ENCODE data around the gene LCORL.
"Not testable (repeated sequence)": the region's sequence is repeated elsewhere in the genome, so short reads cannot be mapped to it uniquely, and the experiment has no call there.

The LCORL gene

GRCh38 chr4:17859793-17860406 lies 161.7 kb downstream of the LCORL start:
- no peak for DNase-seq (ENCODE audit: low read depth, low spot score)

DNA sequence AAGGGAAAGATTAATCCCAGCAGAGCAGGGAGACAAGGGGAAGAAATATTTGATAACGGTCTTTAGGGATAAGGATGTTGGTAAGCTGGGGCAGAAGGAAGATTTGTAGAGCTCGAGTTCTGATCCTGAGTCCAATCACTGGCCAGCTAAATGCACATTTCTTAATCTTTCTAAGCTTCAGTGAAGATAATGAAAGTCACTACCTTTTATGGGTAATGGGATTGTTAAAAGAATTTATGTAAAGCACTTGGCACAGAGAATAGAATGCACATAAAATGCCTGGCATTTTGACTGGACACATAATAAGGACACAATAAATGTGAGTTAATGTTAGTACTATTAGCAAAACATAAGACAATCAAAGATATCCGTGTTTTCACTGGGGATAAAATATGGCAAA lies 167.5 kb downstream of the LCORL start:
- DNase-seq (ENCODE audit: low read depth, low spot score) = no peak

DNA sequence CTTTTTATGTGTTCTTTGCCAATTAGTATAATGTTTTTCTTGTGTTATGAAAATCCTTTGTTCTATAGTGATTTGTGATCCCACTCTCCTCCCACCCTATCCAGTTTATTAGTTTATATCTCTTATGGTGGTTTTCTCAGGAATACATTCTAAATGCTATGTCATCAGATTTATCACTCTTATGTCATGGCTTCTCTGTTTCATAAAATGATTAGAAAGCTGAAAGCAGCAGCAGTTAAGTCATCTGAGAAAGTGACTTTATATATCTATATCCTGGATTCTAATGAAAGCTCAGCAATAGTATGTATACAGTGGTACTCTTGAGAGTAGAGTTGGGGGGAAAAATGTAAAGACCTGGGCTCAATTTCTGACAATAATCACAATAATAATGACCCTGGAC lies 169.6 kb downstream of the LCORL start:
- no peak for DNase-seq (ENCODE audit: low read depth, low spot score)

DNA sequence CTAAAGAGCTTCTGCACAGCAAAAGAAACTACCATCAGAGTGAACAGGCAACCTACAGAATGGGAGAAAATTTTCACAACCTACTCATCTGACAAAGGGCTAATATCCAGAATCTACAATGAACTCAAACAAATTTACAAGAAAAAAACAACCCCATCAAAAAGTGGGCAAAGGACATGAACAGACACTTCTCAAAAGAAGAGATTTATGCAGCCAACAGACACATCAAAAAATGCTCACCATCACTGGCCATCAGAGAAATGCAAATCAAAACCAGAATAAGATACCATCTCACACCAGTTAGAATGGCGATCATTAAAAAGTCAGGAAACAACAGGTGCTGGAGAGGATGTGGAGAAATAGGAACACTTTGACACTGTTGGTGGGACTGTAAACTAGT lies 171.3 kb downstream of the LCORL start:
- not testable (repeated sequence) for DNase-seq (ENCODE audit: low read depth, low spot score)

DNA sequence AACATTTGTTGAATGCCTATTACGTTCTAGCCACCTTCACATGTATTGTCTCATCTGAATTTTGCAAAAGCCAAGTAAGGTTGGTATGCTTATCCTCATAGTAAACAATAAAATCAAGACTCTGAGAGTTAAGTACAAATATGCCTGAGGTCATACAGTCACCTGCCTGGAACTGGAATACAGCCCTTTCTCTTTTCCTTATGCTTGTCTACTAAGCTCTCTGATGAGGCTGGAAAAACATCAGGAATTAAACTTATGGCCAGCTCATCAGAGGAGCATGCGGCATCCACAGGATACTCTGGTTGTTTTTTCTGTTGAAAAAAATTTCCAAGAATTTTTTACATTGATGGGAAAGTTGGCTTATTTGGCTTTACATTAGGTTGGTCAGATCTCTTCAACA lies 175.3 kb downstream of the LCORL start:
- DNase-seq (ENCODE audit: low read depth, low spot score) = no peak

DNA sequence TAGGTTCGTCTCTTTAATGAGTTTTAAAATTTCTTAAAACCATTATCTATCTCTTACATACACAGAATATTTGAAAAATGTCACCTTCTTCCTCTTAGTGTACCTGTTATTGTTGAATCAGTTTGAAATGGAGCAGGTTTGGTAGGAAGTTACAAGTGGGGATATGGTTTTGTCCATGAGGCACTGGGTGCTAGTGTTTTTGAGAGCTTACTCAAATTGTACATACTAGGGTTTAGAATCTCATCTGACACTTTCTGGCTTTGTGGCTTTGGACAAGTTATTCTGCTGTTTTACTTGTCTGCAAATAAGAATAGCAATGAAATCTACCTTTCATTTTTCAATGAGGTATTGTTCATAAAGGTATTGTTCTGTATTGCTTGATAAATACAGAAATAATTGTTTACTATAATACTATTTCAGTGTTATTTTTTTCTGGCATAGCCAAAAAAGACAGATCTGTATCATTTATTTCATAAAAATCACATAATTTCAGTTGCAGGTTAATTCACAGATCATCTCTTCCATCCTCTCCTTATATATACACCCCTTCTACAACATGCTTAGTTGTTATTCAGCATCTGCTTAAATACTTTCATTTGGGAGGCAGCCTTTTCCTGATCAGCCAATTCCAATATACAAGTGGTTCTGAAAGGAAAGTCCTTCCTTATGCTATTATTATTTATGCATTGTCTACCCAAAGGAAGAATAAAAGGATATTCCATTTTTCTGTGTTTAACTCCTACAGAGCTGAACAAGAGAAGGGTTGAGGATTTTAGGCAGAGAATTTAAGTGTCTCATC lies 197.5 kb downstream of the LCORL start:
- DNase-seq (ENCODE audit: low read depth, low spot score) = no peak

GRCh38 chr4:17817027-17817426 lies 204.5 kb downstream of the LCORL start:
- no peak for DNase-seq (ENCODE audit: low read depth, low spot score)

GRCh38 chr4:17816142-17816541 lies 205.4 kb downstream of the LCORL start:
- no peak for DNase-seq (ENCODE audit: low read depth, low spot score)

GRCh38 chr4:17814140-17814539 lies 207.4 kb downstream of the LCORL start:
- DNase-seq (ENCODE audit: low read depth, low spot score) = no peak

GRCh38 chr4:17812801-17813200 lies 208.8 kb downstream of the LCORL start:
- no peak for DNase-seq (ENCODE audit: low read depth, low spot score)

DNA sequence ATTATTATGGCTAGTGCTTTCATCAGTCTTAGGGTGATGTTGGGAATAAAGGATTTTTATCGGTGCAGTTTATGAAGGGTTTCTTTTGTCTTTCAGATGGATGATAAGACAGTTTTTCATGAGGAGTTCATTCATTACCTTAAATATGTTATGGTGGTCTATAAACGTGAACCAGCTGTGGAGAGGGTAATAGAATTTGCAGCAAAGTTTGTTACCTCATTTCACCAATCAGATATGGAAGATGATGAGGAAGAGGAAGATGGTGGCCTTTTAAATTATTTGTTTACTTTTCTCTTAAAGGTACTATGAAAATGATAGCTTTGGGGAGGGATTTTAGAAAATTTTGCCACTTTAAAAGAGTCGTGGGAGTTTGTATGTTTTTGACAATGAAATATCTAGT lies 209.4 kb downstream of the LCORL start:
- no peak for DNase-seq (ENCODE audit: low read depth, low spot score)

DNA sequence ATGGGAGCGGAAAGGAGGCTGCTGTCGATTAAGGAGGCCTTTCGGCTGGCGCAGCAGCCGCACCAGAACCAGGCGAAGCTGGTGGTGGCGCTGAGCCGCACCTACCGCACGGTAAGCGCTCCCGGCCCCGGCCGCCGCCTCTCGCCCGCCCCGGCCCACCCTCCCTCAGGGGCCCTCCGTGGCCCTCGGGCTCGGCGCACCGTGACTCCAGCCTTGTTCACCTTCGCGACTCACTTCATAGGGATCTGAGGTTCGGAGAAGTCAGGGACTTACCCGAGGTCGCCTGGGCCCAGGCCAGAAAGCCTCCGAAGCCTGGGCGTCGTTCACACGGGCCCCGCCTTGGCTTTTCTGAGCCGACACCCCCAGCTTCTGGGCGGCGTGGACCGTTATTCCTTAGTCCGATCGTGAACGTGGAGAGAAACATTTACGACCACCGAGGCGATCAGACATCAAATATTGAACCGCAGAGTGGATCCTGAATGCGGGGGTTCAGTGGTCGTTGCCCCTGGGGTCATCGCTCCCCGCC lies 210.4 kb downstream of the LCORL start:
- no peak for DNase-seq (ENCODE audit: low read depth, low spot score)

- peak; percentile 94 for DNase-seq (ENCODE audit: low read depth, low spot score)
These were observed 211.1 kb downstream of the LCORL start, which contains the start of the genes DCAF16 and NCAPG for GRCh38 chr4:17810260-17811077. DCAF16 (minus strand) TSS chr4:17810757; CDS start chr4:17804141, 6,616 bp downstream. NCAPG (plus strand) TSS chr4:17810979; CDS start chr4:17811078, 99 bp downstream.

DNA sequence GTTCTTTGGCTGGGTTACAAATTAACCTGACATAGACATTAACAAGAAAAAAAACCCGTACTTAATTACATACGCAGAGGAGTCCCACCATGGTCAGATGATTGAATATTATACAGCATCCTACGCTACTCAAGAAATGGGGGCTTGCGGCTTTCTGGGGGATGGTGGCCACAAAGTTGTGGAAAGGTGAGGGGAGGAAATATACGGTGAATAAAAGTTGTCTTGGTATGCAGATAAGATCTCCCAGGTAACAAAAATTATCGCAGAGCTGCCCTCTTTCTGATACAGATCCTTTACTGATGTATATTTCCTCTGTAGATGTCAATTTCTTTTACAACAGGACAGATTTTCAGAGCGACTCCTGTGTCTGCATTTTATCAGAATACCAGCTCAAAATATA lies 211.9 kb downstream of the LCORL start:
- DNase-seq (ENCODE audit: low read depth, low spot score) = no peak

GRCh38 chr4:17807446-17807845 lies 214.1 kb downstream of the LCORL start:
- DNase-seq (ENCODE audit: low read depth, low spot score) = no peak

DNA sequence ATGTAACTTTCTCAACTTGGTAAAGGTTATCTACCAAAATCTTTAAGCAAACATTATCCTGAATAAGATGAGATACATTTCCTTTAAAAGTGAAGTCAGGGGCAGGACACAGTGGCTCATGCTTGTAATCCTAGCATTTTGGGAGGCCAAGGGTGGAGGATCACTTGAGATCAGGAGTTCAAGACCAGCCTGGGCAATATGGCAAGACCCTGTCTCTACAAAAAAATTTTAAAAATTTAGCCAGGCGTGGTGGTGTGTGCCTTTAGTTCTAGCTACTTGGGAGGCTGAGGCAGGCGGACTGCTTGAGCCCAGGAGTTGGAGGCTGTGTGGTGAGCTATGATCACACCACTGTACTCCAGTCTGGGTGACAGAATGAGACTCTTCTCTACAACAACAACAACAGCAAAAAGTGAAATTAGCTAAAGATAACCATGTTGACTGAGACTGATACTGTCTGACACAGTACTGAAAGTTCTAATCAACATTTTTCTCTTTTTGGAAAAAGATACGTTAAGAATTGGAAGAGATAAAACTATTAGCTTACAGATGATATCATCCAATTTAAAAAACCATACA lies 215.9 kb downstream of the LCORL start:
- DNase-seq (ENCODE audit: low read depth, low spot score) = no peak

DNA sequence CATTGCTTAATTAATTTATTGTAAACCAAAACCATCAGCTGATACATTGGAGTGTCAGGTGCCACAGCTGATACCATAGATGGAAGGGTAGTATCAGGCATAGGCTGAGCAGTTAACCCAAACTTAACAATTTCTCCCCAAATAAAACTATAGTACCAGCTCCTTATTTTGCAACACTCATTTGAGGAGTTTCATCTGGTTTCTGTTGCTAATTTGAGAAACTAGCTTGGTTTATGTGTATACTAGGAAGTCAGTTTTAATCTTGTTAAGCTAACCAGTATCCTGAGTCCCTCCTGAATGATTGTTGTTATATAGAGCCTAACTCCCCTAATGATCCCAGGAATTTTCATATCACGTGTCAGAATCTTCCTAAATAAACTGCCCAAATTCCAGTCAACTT lies 223.7 kb downstream of the LCORL start:
- DNase-seq (ENCODE audit: low read depth, low spot score) = no peak

GRCh38 chr4:17794730-17795129 lies 226.8 kb downstream of the LCORL start:
- DNase-seq (ENCODE audit: low read depth, low spot score) = no peak

Measured in iPS DF 19.7 (cell line).